Duodenal mucosa (tissue), 2 donors: ENCODE data around the gene ARHGEF39.

ENCODE experiments used
- H3K27ac ChIP-seq: one replicate; pipeline ENCODE4 v1.7.0; 2013; ENCODE audit warnings: low read depth, low read length
- H3K27me3 ChIP-seq, 2 donors: one replicate each; pipeline ENCODE4 v1.7.0; 2013; ENCODE audit warnings: low read length in 2 of 2, control low read depth in 1 of 2; ENCODE audit not compliant: insufficient read depth in 2 of 2, control insufficient read depth in 1 of 2
- H3K36me3 ChIP-seq, 2 donors: one replicate each; pipeline ENCODE4 v1.7.0; 2013; ENCODE audit warnings: low read length in 2 of 2, control low read depth in 1 of 2; ENCODE audit not compliant: insufficient read depth in 2 of 2, control insufficient read depth in 1 of 2
- H3K4me1 ChIP-seq, 2 donors: one replicate each; pipeline ENCODE4 v1.7.0; 2013; ENCODE audit warnings: low read length in 2 of 2, control low read depth in 1 of 2; ENCODE audit not compliant: insufficient read depth in 2 of 2, control insufficient read depth in 1 of 2
- H3K4me3 ChIP-seq, 2 donors: one replicate each; pipeline ENCODE4 v1.7.0; 2013; ENCODE audit warnings: low read length in 2 of 2, low read depth in 1 of 2
- H3K9ac ChIP-seq, 2 donors: one replicate each; pipeline ENCODE4 v1.7.0; 2013; ENCODE audit warnings: low read length in 2 of 2, low read depth in 1 of 2
- H3K9me3 ChIP-seq, 2 donors: one replicate each; pipeline ENCODE4 v1.7.0; 2013; ENCODE audit warnings: low read length in 2 of 2, control low read depth in 1 of 2; ENCODE audit not compliant: control insufficient read depth in 1 of 2

The ARHGEF39 gene

GRCh38 chr9:35705836-35706430, 40.9 kb upstream of the ARHGEF39 start:
- Histone ChIP-seq H3K27ac (no peak overlapping the region), H3K36me3 (peaks cover 77 to 96% of the 10 kb centered on the region in 2 donors), H3K9me3 (no peaks in the 10 kb centered on the region), H3K4me1 (no peaks in the 10 kb centered on the region), H3K27me3 (no peaks in the 10 kb centered on the region), H3K9ac (no peak overlapping the region), H3K4me3 (no peak overlapping the region)

- Histone ChIP-seq H3K9ac (no peak overlapping the region), H3K4me1 (no peaks in the 10 kb centered on the region), H3K27ac (no peak overlapping the region), H3K4me3 (no peak overlapping the region), H3K36me3 (peaks cover 77 to 96% of the 10 kb centered on the region in 2 donors), H3K27me3 (no peaks in the 10 kb centered on the region), H3K9me3 (no peaks in the 10 kb centered on the region)
Observed at GRCh38 chr9:35705372-35705771, 40.4 kb upstream of the ARHGEF39 start.

GRCh38 chr9:35703906-35704672, 39.1 kb upstream of the ARHGEF39 start:
- no peaks in the 10 kb centered on the region for H3K27me3 ChIP-seq
- H3K9ac ChIP-seq: no peak overlapping the region
- no peak overlapping the region for H3K4me3 ChIP-seq
- H3K4me1 ChIP-seq: no peaks in the 10 kb centered on the region
- H3K36me3 ChIP-seq: peaks cover 87 to 100% of the 10 kb centered on the region in 2 donors
- H3K9me3 ChIP-seq: no peaks in the 10 kb centered on the region
- no peak overlapping the region for H3K27ac ChIP-seq

- Histone ChIP-seq H3K36me3 (peaks cover 93 to 100% of the 10 kb centered on the region in 2 donors), H3K4me1 (no peaks in the 10 kb centered on the region), H3K27me3 (no peaks in the 10 kb centered on the region), H3K9me3 (no peaks in the 10 kb centered on the region), H3K4me3 (no peak overlapping the region), H3K27ac (no peak overlapping the region), H3K9ac (no peak overlapping the region)
Observed at GRCh38 chr9:35702696-35703095, 37.7 kb upstream of the ARHGEF39 start.

GRCh38 chr9:35700942-35701341, 35.9 kb upstream of the ARHGEF39 start:
- Histone ChIP-seq H3K4me3 (no peak overlapping the region), H3K9ac (no peak overlapping the region), H3K4me1 (peaks cover 8 to 11% of the 10 kb centered on the region in 2 donors), H3K27ac (no peak overlapping the region), H3K36me3 (peaks cover 87 to 99% of the 10 kb centered on the region in 2 donors), H3K9me3 (no peaks in the 10 kb centered on the region), H3K27me3 (no peaks in the 10 kb centered on the region)

GRCh38 chr9:35700031-35700430, 35.0 kb upstream of the ARHGEF39 start:
- Histone ChIP-seq H3K4me3 (no peak overlapping the region), H3K4me1 (peaks cover 12 to 16% of the 10 kb centered on the region in 2 donors), H3K36me3 (peaks cover 79 to 90% of the 10 kb centered on the region in 2 donors), H3K27me3 (no peaks in the 10 kb centered on the region), H3K9ac (no peak overlapping the region), H3K27ac (no peak overlapping the region), H3K9me3 (no peaks in the 10 kb centered on the region)

- no peak overlapping the region for H3K27ac ChIP-seq
- peaks cover 12 to 16% of the 10 kb centered on the region in 2 donors for H3K4me1 ChIP-seq
- H3K27me3 ChIP-seq: no peaks in the 10 kb centered on the region
- peaks cover 61 to 72% of the 10 kb centered on the region in 2 donors for H3K36me3 ChIP-seq
- H3K9me3 ChIP-seq: no peaks in the 10 kb centered on the region
- no peak overlapping the region for H3K4me3 ChIP-seq
- H3K9ac ChIP-seq: no peak overlapping the region
Observed at GRCh38 chr9:35698231-35698630, 33.2 kb upstream of the ARHGEF39 start.

GRCh38 chr9:35697486-35697885, 32.5 kb upstream of the ARHGEF39 start:
- peaks cover 55 to 65% of the 10 kb centered on the region in 2 donors for H3K36me3 ChIP-seq
- H3K9ac ChIP-seq: no peak overlapping the region
- H3K27me3 ChIP-seq: no peaks in the 10 kb centered on the region

GRCh38 chr9:35696520-35697215, 31.7 kb upstream of the ARHGEF39 start:
- H3K27me3 ChIP-seq: no peaks in the 10 kb centered on the region
- H3K4me1 ChIP-seq: peaks cover 12 to 16% of the 10 kb centered on the region in 2 donors
- H3K27ac ChIP-seq: no peak overlapping the region
- no peak overlapping the region for H3K9ac ChIP-seq
- peaks cover 49 to 57% of the 10 kb centered on the region in 2 donors for H3K36me3 ChIP-seq
- no peaks in the 10 kb centered on the region for H3K9me3 ChIP-seq
- no peak overlapping the region for H3K4me3 ChIP-seq

More at GRCh38 chr9:35697486-35697885, 32.5 kb upstream of the ARHGEF39 start:
- Histone ChIP-seq H3K4me3 (no peak overlapping the region), H3K27ac (no peak overlapping the region), H3K9me3 (no peaks in the 10 kb centered on the region), H3K4me1 (peaks cover 12 to 16% of the 10 kb centered on the region in 2 donors)

- Histone ChIP-seq H3K4me1 (peaks cover 15 to 16% of the 10 kb centered on the region in 2 donors), H3K4me3 (no peak overlapping the region), H3K9me3 (no peaks in the 10 kb centered on the region), H3K27ac (no peak overlapping the region), H3K9ac (no peak overlapping the region), H3K27me3 (no peaks in the 10 kb centered on the region), H3K36me3 (peaks cover 44 to 50% of the 10 kb centered on the region in 2 donors)
Observed at GRCh38 chr9:35695943-35696401, 31.0 kb upstream of the ARHGEF39 start.
